ENCODE measurements around the gene ADAMTS9.

DNA sequence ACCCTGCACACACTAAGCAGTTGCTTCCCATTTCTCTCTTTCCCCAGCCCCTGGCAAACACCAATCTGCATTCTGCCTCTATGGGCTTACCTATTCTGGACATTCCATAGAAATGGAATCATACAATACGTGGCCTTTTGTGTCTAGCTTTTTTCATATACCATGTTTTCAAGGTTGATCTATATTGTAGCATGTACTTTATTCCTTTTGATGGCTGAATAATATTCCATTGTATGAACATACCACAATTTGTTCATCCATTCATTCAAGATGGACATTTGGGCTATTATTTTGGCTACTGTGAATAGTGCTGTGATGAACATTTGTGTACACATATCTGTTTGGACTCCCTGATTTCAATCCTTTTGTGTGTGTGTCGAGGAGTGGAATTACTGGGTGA is 18.1 kb upstream of the ADAMTS9 start:
- no peak for TF ChIP-seq POLR2A (IDR thresholded peaks at IDR 0.05)
- TF ChIP-seq, protein P1, sequence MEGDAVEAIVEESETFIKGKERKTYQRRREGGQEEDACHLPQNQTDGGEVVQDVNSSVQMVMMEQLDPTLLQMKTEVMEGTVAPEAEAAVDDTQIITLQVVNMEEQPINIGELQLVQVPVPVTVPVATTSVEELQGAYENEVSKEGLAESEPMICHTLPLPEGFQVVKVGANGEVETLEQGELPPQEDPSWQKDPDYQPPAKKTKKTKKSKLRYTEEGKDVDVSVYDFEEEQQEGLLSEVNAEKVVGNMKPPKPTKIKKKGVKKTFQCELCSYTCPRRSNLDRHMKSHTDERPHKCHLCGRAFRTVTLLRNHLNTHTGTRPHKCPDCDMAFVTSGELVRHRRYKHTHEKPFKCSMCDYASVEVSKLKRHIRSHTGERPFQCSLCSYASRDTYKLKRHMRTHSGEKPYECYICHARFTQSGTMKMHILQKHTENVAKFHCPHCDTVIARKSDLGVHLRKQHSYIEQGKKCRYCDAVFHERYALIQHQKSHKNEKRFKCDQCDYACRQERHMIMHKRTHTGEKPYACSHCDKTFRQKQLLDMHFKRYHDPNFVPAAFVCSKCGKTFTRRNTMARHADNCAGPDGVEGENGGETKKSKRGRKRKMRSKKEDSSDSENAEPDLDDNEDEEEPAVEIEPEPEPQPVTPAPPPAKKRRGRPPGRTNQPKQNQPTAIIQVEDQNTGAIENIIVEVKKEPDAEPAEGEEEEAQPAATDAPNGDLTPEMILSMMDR (IDR thresholded peaks at IDR 0.05), result no peak
